NCI-H82 treated with DMSO at 0.1 percent for 48 hours (cell line): ENCODE measurements around the gene SLC39A1.
"Not testable (repeated sequence)": the region's sequence is repeated elsewhere in the genome, so short reads cannot be mapped to it uniquely, and the experiment has no call there.

Experiments used
- DNase-seq: peaks from one replicate; lab custom pipeline; 2025; ENCODE audit not compliant: unreplicated experiment; lab: John Stamatoyannopoulos, UW

The SLC39A1 gene

GRCh38 chr1:153963030-153963849 lies at the start of gene SLC39A1:
TSS of gene SLC39A1 (minus strand) at chr1:153963537. CDS start at chr1:153962715, 822 bp downstream.
- peak; percentile 100 for DNase-seq

GRCh38 chr1:154012543-154012942 lies 49.2 kb upstream of the SLC39A1 start:
- not testable (repeated sequence) for DNase-seq

- DNase-seq: no peak
Measured at GRCh38 chr1:154012129-154012528, 48.8 kb upstream of the SLC39A1 start.

- DNase-seq: no peak
Measured at GRCh38 chr1:154006136-154006535, 42.8 kb upstream of the SLC39A1 start.

GRCh38 chr1:154000420-154000819 lies 37.1 kb upstream of the SLC39A1 start:
- no peak for DNase-seq

GRCh38 chr1:153996882-153997281 lies 33.5 kb upstream of the SLC39A1 start:
- not testable (repeated sequence) for DNase-seq

- no peak for DNase-seq
Measured at GRCh38 chr1:153995640-153996039, 32.3 kb upstream of the SLC39A1 start.

- DNase-seq: no peak
Measured at GRCh38 chr1:153995202-153995601, 31.9 kb upstream of the SLC39A1 start.

GRCh38 chr1:153991806-153992205 lies 28.5 kb upstream of the SLC39A1 start:
- DNase-seq: no peak

GRCh38 chr1:153991151-153991630 lies 27.9 kb upstream of the SLC39A1 start:
- DNase-seq: no peak

- peak; percentile 99 for DNase-seq
Measured at GRCh38 chr1:153990468-153991150, 27.3 kb upstream of the SLC39A1 start, which contains the start of gene RPS27. TSS of gene RPS27 (plus strand) at chr1:153990762. CDS start at chr1:153990797, 35 bp downstream.

GRCh38 chr1:153987621-153988020 lies 24.3 kb upstream of the SLC39A1 start:
- DNase-seq: no peak

GRCh38 chr1:153985941-153986761 lies 22.8 kb upstream of the SLC39A1 start, which contains the start of gene RAB13:
TSS of gene RAB13 (minus strand) at chr1:153986339. CDS start at chr1:153986236, 103 bp downstream.
- peak; percentile 73 for DNase-seq

GRCh38 chr1:153985341-153985912 lies 22.1 kb upstream of the SLC39A1 start:
- DNase-seq: no peak

GRCh38 chr1:153984123-153984894 lies 21.0 kb upstream of the SLC39A1 start:
- DNase-seq: no peak

GRCh38 chr1:153981735-153982134 lies 18.4 kb upstream of the SLC39A1 start:
- DNase-seq: not testable (repeated sequence)

GRCh38 chr1:153979091-153979490 lies 15.8 kb upstream of the SLC39A1 start:
- DNase-seq: not testable (repeated sequence)

GRCh38 chr1:153978274-153978909 lies 15.1 kb upstream of the SLC39A1 start:
- no peak for DNase-seq
